Mucosa of stomach (tissue), 1 donor: Measurements from ENCODE around the gene PVR.

ENCODE experiments used
- H3K27me3 ChIP-seq: one replicate; pipeline ENCODE4 v1.7.0; 2013; ENCODE audit warnings: mild to moderate bottlenecking, low read length; ENCODE audit not compliant: control insufficient read depth, insufficient read depth
- H3K36me3 ChIP-seq: one replicate; pipeline ENCODE4 v1.7.0; 2013; ENCODE audit warnings: low read length; ENCODE audit not compliant: control insufficient read depth, insufficient read depth
- H3K4me1 ChIP-seq: one replicate; pipeline ENCODE4 v1.7.0; 2013; ENCODE audit warnings: mild to moderate bottlenecking, low read length; ENCODE audit not compliant: control insufficient read depth, insufficient read depth
- H3K4me3 ChIP-seq: one replicate; pipeline ENCODE4 v1.7.0; 2013; ENCODE audit warnings: low read length
- H3K9ac ChIP-seq: one replicate; pipeline ENCODE4 v1.7.0; 2013; ENCODE audit warnings: mild to moderate bottlenecking, low read length, moderate library complexity
- H3K9me3 ChIP-seq: one replicate; pipeline ENCODE4 v1.7.0; 2013; ENCODE audit warnings: mild to moderate bottlenecking, low read length, moderate library complexity; ENCODE audit not compliant: control insufficient read depth
- donor health status: Pancreatic carcinoma.

The PVR gene, protein sequence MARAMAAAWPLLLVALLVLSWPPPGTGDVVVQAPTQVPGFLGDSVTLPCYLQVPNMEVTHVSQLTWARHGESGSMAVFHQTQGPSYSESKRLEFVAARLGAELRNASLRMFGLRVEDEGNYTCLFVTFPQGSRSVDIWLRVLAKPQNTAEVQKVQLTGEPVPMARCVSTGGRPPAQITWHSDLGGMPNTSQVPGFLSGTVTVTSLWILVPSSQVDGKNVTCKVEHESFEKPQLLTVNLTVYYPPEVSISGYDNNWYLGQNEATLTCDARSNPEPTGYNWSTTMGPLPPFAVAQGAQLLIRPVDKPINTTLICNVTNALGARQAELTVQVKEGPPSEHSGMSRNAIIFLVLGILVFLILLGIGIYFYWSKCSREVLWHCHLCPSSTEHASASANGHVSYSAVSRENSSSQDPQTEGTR

DNA sequence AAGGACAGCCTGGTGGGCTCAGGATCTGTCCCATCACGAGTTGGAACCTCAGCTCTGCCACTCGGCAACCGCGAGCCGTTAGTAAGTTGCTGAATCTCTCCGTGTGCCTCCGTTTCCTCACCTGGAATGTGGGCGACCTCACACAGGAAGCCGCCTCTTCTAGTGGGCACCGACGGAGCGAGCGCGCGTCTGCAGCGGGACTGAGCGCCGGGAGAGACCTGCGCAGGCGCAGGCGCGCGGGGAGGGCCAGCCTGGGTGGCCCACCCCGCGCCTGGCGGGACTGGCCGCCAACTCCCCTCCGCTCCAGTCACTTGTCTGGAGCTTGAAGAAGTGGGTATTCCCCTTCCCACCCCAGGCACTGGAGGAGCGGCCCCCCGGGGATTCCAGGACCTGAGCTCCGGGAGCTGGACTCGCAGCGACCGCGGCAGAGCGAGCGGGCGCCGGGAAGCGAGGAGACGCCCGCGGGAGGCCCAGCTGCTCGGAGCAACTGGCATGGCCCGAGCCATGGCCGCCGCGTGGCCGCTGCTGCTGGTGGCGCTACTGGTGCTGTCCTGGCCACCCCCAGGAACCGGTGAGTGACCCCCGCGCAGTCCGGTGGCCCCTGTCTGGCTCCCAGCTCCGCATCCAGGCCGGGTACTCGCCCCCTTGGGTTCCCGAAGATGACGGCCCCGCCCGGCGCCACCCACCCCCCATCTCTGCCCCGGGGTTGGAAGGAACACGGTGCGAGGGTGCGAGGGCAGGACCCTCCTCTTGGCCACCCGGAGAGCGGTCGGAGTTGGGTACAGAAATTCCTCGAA is at the start of gene PVR:
TSS of gene PVR (plus strand) at position 306 of the 797 bp plus-strand sequence. CDS start at position 493, 187 bp downstream.
- Histone ChIP-seq H3K9ac (peak within 1 kb of the TSS; percentile 86), H3K9me3 (no peaks in the 10 kb centered on the region), H3K36me3 (no peaks in the 10 kb centered on the region), H3K27me3 (no peaks in the 10 kb centered on the region), H3K4me3 (peak within 1 kb of the TSS; percentile 82), H3K4me1 (no peaks in the 10 kb centered on the region)

DNA sequence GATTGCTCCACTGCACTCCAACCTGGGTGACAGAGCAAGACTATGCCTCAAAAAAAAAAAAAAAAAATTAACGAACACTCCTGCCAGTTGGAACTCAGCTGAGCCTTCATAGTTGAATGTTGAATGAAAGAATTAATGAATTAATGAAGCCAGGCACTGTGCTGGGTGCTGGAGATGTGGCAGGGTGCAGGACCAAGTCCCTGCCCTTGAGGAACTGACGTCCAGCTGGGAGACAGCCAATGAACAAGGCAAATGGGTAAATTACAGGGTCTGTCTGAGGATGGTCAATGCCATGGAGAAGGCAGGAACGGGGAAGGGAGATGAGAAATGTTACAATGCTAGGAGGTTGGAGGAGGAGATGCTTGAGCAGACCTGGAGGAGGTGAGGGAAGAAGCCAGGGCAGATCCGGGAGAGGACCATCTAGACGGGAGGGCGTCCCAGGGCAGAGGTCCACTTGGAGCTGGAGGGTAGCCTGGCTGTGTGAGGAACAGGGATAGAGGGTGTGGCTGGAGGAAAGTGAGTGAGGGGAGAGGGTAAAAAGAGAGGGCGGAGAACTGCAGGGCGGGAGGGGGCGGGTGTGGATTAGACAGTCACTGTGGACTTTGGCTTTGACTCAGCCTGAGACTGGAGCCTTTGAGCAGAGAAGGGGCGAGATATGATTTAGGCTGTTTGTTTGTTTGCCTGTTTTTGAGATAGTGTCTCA is 47.1 kb upstream of the PVR start:
- Histone ChIP-seq H3K9me3 (no peaks in the 10 kb centered on the region), H3K4me1 (peaks cover 57% of the 10 kb centered on the region), H3K36me3 (no peaks in the 10 kb centered on the region), H3K9ac (peak overlapping the region; percentile 38), H3K4me3 (no peak overlapping the region), H3K27me3 (no peaks in the 10 kb centered on the region)

DNA sequence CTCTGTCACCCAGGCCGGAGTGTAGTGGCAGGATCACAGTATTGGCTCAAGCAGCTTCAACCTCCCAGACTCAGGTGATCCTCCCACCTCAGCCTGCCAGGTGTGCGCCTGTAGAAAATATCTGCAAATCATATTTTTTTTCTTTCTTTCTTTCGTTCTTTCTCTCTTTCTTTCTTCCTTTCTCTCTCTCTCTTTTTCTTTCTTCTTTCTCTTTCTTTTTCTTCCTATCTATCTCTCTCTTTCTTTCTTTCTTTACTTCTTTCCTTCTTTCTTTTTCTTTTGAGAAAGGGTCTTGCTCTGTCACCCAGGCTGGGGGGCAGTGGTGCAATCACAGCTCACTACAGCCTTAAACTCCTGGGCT is 46.6 kb upstream of the PVR start:
- H3K9me3 ChIP-seq, result no peaks in the 10 kb centered on the region
- peaks cover 57% of the 10 kb centered on the region for H3K4me1 ChIP-seq
- H3K4me3 ChIP-seq, result no peak overlapping the region
- H3K36me3 ChIP-seq, result no peaks in the 10 kb centered on the region
- H3K27me3 ChIP-seq, result no peaks in the 10 kb centered on the region
- H3K9ac ChIP-seq, result no peak overlapping the region

DNA sequence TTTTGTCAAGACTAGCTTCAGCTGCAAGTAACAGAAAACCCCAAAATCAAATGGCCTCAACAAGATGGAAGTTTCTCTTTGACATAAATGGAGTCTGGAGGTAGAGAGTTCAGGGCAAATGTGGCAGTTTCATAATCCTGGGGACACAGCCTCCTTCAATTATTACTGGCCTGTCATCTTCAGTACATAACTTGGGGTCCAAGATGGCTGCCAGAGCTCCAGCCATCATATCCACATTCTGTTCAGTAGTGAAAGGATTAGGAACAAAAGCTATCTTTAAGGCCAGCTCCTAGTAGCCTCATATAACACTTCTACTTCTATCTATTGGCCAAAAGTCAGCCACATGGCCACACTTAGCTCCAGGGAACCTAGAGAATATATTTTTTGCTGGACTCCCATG is 45.4 kb upstream of the PVR start:
- Histone ChIP-seq H3K36me3 (no peaks in the 10 kb centered on the region), H3K9ac (no peak overlapping the region), H3K27me3 (no peaks in the 10 kb centered on the region), H3K4me1 (peaks cover 64% of the 10 kb centered on the region), H3K4me3 (no peak overlapping the region), H3K9me3 (no peaks in the 10 kb centered on the region)

DNA sequence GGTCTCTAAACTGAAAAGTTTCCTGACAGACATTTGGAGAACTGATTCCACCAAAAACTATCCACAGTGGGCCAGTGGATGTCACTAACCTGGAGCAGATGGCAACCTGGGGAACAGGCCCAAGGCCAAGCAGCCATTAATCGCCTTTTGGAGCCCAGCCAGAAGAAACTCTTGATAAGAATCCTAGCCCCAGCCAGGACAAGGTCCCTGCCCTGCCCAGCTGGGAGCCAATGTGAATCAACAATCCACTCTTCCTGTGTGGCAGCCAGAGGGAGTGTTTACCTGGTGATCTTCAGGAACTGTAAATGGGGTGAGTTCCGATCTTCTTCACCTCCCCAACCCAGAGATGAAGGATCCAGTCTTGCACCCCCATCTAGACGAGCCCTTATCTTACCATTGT is 44.8 kb upstream of the PVR start:
- no peaks in the 10 kb centered on the region for H3K9me3 ChIP-seq
- peaks cover 60% of the 10 kb centered on the region for H3K4me1 ChIP-seq
- H3K4me3 ChIP-seq, result no peak overlapping the region
- H3K9ac ChIP-seq, result no peak overlapping the region
- H3K27me3 ChIP-seq, result no peaks in the 10 kb centered on the region
- H3K36me3 ChIP-seq, result no peaks in the 10 kb centered on the region

DNA sequence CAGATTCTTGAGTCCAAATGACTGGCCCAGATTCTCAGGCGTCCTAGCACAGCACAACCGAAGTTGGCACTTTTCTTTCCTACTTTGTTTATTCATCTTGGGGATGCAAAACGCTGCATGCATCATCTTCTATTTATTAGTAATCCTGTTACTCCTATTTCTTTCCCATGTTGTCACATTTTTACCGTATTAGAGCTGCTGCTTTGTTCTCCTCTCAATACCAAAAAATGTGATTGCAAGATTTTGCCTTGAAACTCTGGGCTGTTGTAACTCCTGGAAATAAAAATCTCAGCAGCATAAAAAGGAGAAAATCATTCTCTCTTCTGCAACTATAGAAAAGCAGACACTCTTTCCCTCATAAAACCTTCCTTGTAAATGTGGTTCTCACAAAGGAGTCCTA is 43.2 kb upstream of the PVR start:
- no peaks in the 10 kb centered on the region for H3K36me3 ChIP-seq
- no peak overlapping the region for H3K4me3 ChIP-seq
- H3K4me1 ChIP-seq, result peaks cover 58% of the 10 kb centered on the region
- no peaks in the 10 kb centered on the region for H3K9me3 ChIP-seq
- no peaks in the 10 kb centered on the region for H3K27me3 ChIP-seq
- H3K9ac ChIP-seq, result no peak overlapping the region

DNA sequence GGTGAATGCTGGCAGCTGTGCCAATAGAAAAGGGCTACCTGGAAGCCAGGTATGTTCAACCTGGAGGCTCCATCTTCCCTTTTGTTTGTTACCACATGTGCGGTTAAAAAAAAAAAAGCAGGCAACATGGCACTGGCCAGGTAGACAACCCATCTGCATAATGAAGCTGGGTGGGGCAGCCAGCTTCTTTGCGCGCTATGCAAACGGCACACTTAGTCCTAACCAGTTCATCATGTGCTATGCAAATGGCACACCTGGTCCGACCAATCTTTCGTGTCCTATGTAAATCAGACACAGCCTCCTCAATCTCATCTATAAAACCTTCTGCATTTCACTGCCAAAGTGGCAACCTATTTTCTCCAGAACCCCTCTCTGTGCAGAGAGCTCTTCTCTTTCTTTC is 41.6 kb upstream of the PVR start:
- peaks cover 50% of the 10 kb centered on the region for H3K4me1 ChIP-seq
- H3K27me3 ChIP-seq, result no peaks in the 10 kb centered on the region
- no peaks in the 10 kb centered on the region for H3K9me3 ChIP-seq
- no peak overlapping the region for H3K9ac ChIP-seq
- no peak overlapping the region for H3K4me3 ChIP-seq
- no peaks in the 10 kb centered on the region for H3K36me3 ChIP-seq

DNA sequence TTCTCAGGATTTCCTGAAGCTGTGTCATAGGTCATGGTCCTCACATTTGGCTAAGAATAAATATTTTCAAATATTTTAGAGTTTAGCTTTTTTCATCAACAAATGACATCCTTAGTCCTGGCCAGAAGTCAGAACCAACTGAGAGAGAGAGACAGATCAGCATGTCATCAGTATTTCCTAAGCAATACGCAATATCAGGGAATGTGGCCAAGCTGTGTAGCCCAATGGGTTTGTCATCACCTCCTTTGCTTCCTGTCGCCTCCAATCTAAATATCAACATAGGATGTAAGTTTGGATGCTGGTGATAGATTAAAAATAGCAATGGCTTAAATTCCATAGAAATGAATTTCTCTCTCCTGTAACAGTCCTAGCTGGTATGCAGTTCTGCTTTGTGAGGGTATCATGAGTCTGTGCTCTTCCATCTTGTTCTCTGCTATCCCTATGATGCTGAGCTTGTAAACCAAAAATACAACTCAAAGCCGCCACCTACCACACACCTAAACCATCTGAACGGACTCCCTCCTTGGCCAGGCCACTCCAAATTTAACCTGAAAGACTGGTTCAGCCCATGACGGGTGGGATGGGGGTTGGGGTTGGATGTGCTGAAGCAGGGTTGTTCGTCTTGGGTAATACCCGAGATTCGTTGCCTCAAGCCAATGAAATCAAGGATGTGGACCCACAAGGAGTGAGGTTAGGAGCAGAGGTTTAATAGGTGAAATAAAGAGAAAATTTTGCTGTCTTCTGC is 40.3 kb upstream of the PVR start:
- H3K4me3 ChIP-seq, result no peak overlapping the region
- peaks cover 45% of the 10 kb centered on the region for H3K4me1 ChIP-seq
- no peaks in the 10 kb centered on the region for H3K27me3 ChIP-seq
- no peaks in the 10 kb centered on the region for H3K36me3 ChIP-seq
- no peak overlapping the region for H3K9ac ChIP-seq
- H3K9me3 ChIP-seq, result no peaks in the 10 kb centered on the region

DNA sequence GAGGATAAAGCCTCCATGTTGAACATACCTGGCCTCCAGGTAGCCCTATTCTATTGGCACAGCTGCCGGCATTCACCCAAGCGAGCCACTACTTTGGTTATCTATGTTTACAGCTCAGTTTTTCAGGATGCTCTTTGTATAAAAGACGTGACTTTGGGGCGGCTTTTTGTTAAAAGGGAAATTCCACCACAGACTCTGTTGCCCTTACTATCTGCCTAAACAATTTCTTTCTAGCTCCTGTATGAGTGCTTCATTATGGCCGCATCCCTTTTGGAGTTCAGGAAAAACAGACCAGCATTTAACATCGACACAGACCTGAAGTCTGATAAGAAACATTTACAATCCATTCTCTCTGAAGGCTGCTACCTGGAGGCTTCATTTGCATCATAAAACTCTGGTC is 39.5 kb upstream of the PVR start:
- H3K9ac ChIP-seq, result no peak overlapping the region
- peaks cover 37% of the 10 kb centered on the region for H3K4me1 ChIP-seq
- H3K27me3 ChIP-seq, result no peaks in the 10 kb centered on the region
- H3K9me3 ChIP-seq, result no peaks in the 10 kb centered on the region
- no peaks in the 10 kb centered on the region for H3K36me3 ChIP-seq
- no peak overlapping the region for H3K4me3 ChIP-seq

DNA sequence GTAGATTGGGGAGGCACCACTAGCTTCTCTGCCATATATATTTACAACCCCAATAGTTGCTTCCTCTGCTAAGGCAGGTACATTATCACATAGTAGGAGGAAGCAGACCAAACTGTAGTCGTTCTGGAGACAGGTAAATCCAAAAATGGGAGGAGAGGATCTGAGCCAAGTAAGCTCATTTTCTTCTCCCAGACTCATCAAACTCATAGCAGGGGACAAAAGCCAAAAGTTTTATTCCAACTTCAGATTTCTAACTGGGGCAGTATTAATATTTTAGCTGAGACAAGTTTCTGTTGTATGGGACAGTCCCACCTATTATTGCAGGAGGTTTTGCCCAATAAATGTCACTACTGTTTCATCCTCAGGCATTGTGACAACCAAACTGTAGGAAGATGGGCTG is 38.2 kb upstream of the PVR start:
- Histone ChIP-seq H3K9me3 (no peaks in the 10 kb centered on the region), H3K27me3 (no peaks in the 10 kb centered on the region), H3K4me3 (no peak overlapping the region), H3K4me1 (peaks cover 31% of the 10 kb centered on the region), H3K9ac (no peak overlapping the region), H3K36me3 (no peaks in the 10 kb centered on the region)

DNA sequence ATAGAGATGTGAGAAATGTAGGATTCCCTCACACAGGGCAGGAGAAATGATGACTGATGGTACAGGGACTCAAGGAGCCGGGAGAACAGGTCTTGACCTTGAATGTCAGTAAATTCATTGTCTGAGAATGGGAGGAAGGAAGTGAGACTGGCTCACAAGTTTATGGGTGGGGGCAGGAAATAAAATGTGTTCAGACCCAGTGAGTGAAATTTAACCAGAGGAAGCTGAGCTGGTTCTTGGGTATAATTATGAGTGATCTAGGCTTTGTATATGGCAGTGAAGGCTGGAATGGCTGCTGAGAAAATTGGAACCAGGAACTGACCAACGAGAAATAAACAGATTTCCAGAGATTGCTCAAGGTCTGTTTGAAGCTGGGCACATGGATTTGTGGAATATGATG is 36.7 kb upstream of the PVR start:
- Histone ChIP-seq H3K9ac (no peak overlapping the region), H3K4me1 (peaks cover 32% of the 10 kb centered on the region), H3K27me3 (no peaks in the 10 kb centered on the region), H3K4me3 (no peak overlapping the region), H3K9me3 (no peaks in the 10 kb centered on the region), H3K36me3 (no peaks in the 10 kb centered on the region)
